Fibroblast of lung (primary cell): ENCODE results near the gene MARK4. TPM values are rescaled to one million over a fixed set of nuclear protein-coding genes. Genes with fewer than 3 reads are reported as not detected.
"Not testable (repeated sequence)": the region's sequence is repeated elsewhere in the genome, so short reads cannot be mapped to it uniquely, and the experiment has no call there.

Experiments used
- DNase-seq, 2 donors: peaks; one replicate each; pipeline versions ENCODE4 v3.0.0 to v3.0.0-alpha.2; 2010; ENCODE audit warnings: low read depth in 2 of 2
- H2AFZ ChIP-seq: 2 replicates; pipeline ENCODE4 v1.5.1; 2012; ENCODE audit warnings: low read length, control low read depth, inconsistent platforms
- H3K27ac ChIP-seq: 2 replicates; pipeline ENCODE4 v1.5.1; 2011; ENCODE audit warnings: low read length, control low read depth; ENCODE audit not compliant: insufficient read depth
- H3K27me3 ChIP-seq: 2 replicates; pipeline ENCODE4 v1.5.1; 2011; ENCODE audit warnings: mild to moderate bottlenecking, low read length; ENCODE audit not compliant: control insufficient read depth, insufficient read depth
- H3K36me3 ChIP-seq: 2 replicates; pipeline ENCODE4 v1.5.1; 2011; ENCODE audit warnings: low read length; ENCODE audit not compliant: control insufficient read depth, insufficient read depth
- H3K4me1 ChIP-seq: 2 replicates; pipeline ENCODE4 v1.5.1; 2011; ENCODE audit warnings: low read length; ENCODE audit not compliant: control insufficient read depth, insufficient read depth; ENCODE audit errors: extremely low read depth
- H3K4me2 ChIP-seq: 2 replicates; pipeline ENCODE4 v1.5.1; 2011; ENCODE audit warnings: low read length, control low read depth; ENCODE audit not compliant: insufficient read depth; ENCODE audit errors: extremely low read depth
- H3K4me3 ChIP-seq, 4 experiments: fragments of 200-600 bp in 1 of 4; sonication (generic) in 1 of 4; replicated peaks in 1 of 4; 2 replicates each; pipeline ENCODE4 v1.5.1; 2011 to 2016; ENCODE audit warnings: low read length in 4 of 4, low read depth in 3 of 4, mild to moderate bottlenecking in 3 of 4, control low read depth in 2 of 4, inconsistent platforms in 1 of 4, mixed read lengths in 1 of 4; ENCODE audit not compliant: insufficient read depth in 1 of 4; ENCODE audit errors: control extremely low read depth in 1 of 4
- H3K79me2 ChIP-seq: 2 replicates; pipeline ENCODE4 v1.5.1; 2012; ENCODE audit warnings: mild to moderate bottlenecking, low read length, inconsistent platforms; ENCODE audit not compliant: control insufficient read depth, insufficient read depth
- H3K9ac ChIP-seq: 2 replicates; pipeline ENCODE4 v1.5.1; 2011; ENCODE audit warnings: mild to moderate bottlenecking, low read length, control low read depth; ENCODE audit not compliant: insufficient read depth
- H3K9me3 ChIP-seq: 2 replicates; pipeline ENCODE4 v1.5.1; 2012; ENCODE audit warnings: low read depth, low read length; ENCODE audit not compliant: control insufficient read depth, insufficient read depth
- H4K20me1 ChIP-seq: 2 replicates; pipeline ENCODE4 v1.5.1; 2011; ENCODE audit warnings: low read length; ENCODE audit not compliant: control insufficient read depth, insufficient read depth; ENCODE audit errors: extremely low read depth
- CTCF ChIP-seq, 2 donors: IDR thresholded peaks in 1 of 2; conservative IDR thresholded peaks in 1 of 2; 1 replicate in 1 of 2; 2 replicates in 1 of 2; pipeline ENCODE4 v1.5.1; 2011 to 2012; ENCODE audit warnings: low read length in 2 of 2, control low read depth in 1 of 2, inconsistent platforms in 1 of 2, low read depth in 1 of 2, mild to moderate bottlenecking in 1 of 2
- EZH2 ChIP-seq: IDR thresholded peaks from 2 replicates; pipeline ENCODE4 v1.5.1; 2012; ENCODE audit warnings: low read length, control low read depth, mild to moderate bottlenecking; ENCODE audit errors: missing control alignments
- polyA plus RNA-seq, 2 donors: library from polyadenylated mRNA; depleted of rRNA in 1 of 2; stranded (reverse) in 1 of 2; unstranded in 1 of 2; fragments of >200 nt; gene quantifications; 2 replicates each; pipeline ENCODE4 v1.2.1, GENCODE V29; 2011 to 2012; ENCODE audit warnings: missing spikeins in 1 of 2
- total RNA-seq: library from RNA; depleted of rRNA; stranded (reverse); fragments of >200 nt; gene quantifications from 2 replicates; pipeline ENCODE4 v1.2.1, GENCODE V29; 2014

The MARK4 gene
- total and polyA plus RNA-seq, 2 donors (not counting 1 experiment from before 2014, with no cell fraction given): 8.9 to 14.1 TPM

- H2AFZ ChIP-seq: no peak overlapping the region
- TF ChIP-seq CTCF (conservative IDR thresholded peaks at IDR 0.05 in 1 of 2, IDR thresholded peaks at IDR 0.05 in 1 of 2; ENCODE audit: low read depth in 1 of 2, low read length in 2 of 2) (no peak), EZH2 (no peak)
- H3K4me2 ChIP-seq: no peak overlapping the region
- DNase-seq: no peak
- no peak overlapping the region for H3K27ac ChIP-seq
- no peak overlapping the region for H3K9ac ChIP-seq
- no peaks in the 10 kb centered on the region for H3K4me1 ChIP-seq
- H4K20me1 ChIP-seq: no peaks in the 10 kb centered on the region
- no peaks in the 10 kb centered on the region for H3K36me3 ChIP-seq
- H3K9me3 ChIP-seq: no peaks in the 10 kb centered on the region
- H3K4me3 ChIP-seq: no peak overlapping the region
- peaks cover 14% of the 10 kb centered on the region for H3K27me3 ChIP-seq
- no peaks in the 10 kb centered on the region for H3K79me2 ChIP-seq
Measured at GRCh38 chr19:45222724-45223123, 28.3 kb upstream of the MARK4 start.

- no peaks in the 10 kb centered on the region for H4K20me1 ChIP-seq
- H3K4me1 ChIP-seq: no peaks in the 10 kb centered on the region
- TF ChIP-seq CTCF (conservative IDR thresholded peaks at IDR 0.05 in 1 of 2, IDR thresholded peaks at IDR 0.05 in 1 of 2; ENCODE audit: low read depth in 1 of 2, low read length in 2 of 2): no peak
- TF ChIP-seq EZH2: no peak
- no peak overlapping the region for H2AFZ ChIP-seq
- no peak overlapping the region for H3K9ac ChIP-seq
- H3K36me3 ChIP-seq: no peaks in the 10 kb centered on the region
- no peak overlapping the region for H3K27ac ChIP-seq
- no peaks in the 10 kb centered on the region for H3K9me3 ChIP-seq
- no peak overlapping the region for H3K4me3 ChIP-seq
- H3K27me3 ChIP-seq: peaks cover 8% of the 10 kb centered on the region
- H3K4me2 ChIP-seq: no peak overlapping the region
- H3K79me2 ChIP-seq: no peaks in the 10 kb centered on the region
- no peak for DNase-seq
Measured at GRCh38 chr19:45223879-45224278, 27.2 kb upstream of the MARK4 start.

GRCh38 chr19:45224645-45225044, 26.4 kb upstream of the MARK4 start:
- Histone ChIP-seq H3K4me3 (no peak overlapping the region), H4K20me1 (no peaks in the 10 kb centered on the region), H3K79me2 (no peaks in the 10 kb centered on the region), H3K9ac (no peak overlapping the region), H3K36me3 (no peaks in the 10 kb centered on the region), H3K27ac (no peak overlapping the region), H3K4me2 (no peak overlapping the region), H3K4me1 (no peaks in the 10 kb centered on the region), H2AFZ (no peak overlapping the region), H3K9me3 (no peaks in the 10 kb centered on the region), H3K27me3 (peaks cover 4% of the 10 kb centered on the region)
- TF ChIP-seq CTCF (conservative IDR thresholded peaks at IDR 0.05 in 1 of 2, IDR thresholded peaks at IDR 0.05 in 1 of 2; ENCODE audit: low read depth in 1 of 2, low read length in 2 of 2) (no peak), EZH2 (no peak)
- no peak for DNase-seq

GRCh38 chr19:45229056-45229455, 22.0 kb upstream of the MARK4 start:
- not testable (repeated sequence) for H3K79me2 ChIP-seq, DNase-seq, H3K36me3 ChIP-seq, H2AFZ ChIP-seq, H3K4me3 ChIP-seq, H3K4me2 ChIP-seq, H4K20me1 ChIP-seq, H3K9me3 ChIP-seq, H3K9ac ChIP-seq, H3K4me1 ChIP-seq, H3K27me3 ChIP-seq, H3K27ac ChIP-seq
